ENCODE results near the gene KCNIP3.
"Not testable (repeated sequence)": the region's sequence is repeated elsewhere in the genome, so short reads cannot be mapped to it uniquely, and the experiment has no call there.

Gene KCNIP3

DNA sequence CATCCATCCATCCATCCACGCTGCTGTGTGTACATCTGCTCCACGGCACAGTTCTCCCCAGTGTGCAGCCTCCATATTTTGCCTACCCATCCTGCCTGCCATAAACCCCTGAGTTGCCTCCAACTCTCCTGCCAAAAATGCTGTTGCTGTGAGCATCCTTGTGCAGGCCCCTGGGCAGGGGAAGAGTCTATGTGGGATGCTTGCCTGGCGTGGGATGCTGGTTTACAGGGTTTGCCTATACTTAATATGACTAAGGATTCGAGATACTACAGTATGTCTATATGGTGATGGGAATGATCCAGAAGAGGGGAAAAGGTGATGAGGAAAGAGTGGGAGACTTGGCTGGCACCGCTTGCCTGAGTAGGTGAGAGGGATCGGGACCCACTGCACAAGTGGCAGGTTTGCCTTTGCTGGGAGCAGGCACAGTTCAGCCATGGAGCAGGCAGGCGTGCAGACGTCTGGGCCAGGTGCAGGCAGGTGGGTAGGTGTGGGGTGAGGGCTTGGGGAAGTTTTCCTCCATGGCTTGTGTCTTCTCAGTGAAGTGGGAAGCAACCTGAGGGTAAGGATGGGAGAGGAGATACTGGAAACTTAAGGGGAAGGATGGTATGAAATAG, 75.2 kb downstream of the KCNIP3 start:
- DNase-seq (ENCODE audit: low read depth): no peak

DNA sequence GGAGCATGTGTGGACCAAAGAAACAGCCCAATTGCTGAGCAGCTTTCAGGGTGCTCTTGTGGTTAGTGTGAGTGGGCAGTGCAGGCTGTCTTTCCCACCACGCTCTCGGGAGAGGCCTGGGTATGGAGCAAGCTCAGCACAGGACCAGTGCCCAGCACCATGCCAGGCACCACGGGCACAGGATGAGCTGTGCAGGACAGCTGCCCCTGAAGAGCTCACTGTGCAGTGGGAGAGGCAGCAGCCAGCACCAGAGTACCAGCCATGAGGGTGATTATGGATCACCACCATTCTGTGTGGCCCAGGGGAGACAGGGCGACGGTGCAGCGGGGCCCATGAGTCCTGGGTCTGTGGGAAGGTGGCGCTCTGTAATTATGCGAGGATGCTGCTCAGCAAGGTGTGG, 75.7 kb downstream of the KCNIP3 start:
- no peak for DNase-seq (ENCODE audit: low read depth)

DNA sequence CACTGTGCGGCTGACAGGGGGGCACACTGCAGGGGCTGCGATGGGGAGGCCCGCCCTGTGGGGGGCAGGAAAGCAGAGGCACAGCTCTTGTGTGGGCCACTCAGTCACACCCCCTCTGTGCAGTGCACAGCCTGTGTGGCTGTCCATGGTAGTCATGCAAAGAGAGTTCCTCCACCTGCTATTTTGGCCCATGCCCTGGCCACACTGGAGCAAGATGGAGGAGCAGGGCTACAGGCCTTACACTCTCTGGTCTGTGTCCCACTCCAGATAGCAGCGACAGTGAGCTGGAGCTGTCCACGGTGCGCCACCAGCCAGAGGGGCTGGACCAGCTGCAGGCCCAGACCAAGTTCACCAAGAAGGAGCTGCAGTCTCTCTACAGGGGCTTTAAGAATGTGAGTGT, 76.9 kb downstream of the KCNIP3 start:
- DNase-seq (ENCODE audit: low read depth): no peak

DNA sequence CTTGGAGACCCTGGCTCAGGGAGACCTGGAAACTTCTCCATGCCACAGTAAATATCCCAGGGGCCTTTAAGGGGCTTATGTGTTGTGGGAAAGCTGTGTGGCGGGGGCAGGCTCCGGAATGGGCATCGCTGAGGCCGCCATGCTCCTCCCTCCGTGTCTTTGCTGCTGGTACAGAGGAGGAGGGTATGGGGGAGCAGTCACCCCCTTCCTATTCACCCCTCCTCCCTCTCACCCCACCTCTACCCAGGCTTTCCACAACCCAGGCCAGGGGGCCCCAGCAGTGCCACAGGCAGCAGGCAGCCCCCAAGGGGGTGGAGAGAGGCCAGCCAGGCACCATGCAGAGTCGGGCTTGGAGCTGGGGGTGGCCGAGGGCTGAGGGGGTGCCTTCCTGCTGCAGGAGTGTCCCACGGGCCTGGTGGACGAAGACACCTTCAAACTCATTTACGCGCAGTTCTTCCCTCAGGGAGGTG, 77.3 kb downstream of the KCNIP3 start:
- DNase-seq (ENCODE audit: low read depth): no peak

DNA sequence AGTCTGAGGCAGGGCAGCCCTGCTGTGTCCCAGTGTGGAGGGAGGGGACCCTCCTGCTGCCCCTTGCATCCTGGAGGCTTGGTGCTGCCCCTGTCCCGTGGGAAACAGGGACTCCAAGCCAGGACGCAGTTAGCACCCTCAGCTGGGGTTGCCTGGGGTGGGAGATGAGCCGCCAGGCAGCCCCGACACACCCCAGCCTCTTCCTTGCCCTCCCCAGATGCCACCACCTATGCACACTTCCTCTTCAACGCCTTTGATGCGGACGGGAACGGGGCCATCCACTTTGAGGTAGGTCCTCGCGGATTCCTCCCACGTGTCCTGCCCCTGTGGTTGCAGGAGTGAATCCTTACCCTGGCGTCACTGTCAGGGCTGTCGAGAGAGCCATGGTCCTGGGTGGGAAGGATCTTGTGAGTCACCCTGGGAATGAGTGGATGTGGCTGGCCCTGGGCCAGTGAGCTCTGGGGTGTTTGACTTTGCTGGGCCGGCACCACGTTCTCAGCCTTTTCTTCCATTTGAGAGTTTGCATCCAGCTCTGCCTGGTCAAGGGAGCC, 77.8 kb downstream of the KCNIP3 start:
- DNase-seq (ENCODE audit: low read depth): no peak

DNA sequence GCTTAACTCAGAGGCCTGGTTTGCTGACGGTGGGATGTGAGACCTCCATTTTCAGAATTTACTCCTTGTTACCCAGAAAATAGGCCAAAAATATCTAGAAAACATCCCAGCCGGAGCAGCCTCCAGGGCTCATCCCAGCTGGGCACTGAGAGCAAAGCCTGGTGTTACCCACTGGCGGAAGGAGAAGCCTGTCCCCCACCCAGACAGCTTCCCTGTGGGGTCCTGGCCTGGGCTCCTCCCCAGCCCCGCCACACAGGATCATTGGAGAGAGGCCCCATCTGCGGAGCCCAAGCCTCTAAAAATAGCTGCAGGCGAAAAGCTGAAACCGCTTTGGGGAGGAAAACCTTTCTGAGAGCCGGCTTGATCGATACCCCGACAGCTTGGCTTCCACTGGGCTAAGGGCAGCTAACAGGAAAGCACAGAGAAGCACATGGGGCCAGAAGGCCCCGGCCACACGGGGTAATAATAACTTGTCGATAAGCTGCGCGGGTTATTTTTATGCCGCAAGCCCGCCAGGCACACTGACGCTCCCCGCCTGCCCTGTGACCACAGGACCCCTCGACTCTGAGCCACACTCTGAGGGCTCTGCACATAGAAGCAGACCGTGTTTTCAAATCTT, 78.5 kb downstream of the KCNIP3 start:
- DNase-seq (ENCODE audit: low read depth): no peak

DNA sequence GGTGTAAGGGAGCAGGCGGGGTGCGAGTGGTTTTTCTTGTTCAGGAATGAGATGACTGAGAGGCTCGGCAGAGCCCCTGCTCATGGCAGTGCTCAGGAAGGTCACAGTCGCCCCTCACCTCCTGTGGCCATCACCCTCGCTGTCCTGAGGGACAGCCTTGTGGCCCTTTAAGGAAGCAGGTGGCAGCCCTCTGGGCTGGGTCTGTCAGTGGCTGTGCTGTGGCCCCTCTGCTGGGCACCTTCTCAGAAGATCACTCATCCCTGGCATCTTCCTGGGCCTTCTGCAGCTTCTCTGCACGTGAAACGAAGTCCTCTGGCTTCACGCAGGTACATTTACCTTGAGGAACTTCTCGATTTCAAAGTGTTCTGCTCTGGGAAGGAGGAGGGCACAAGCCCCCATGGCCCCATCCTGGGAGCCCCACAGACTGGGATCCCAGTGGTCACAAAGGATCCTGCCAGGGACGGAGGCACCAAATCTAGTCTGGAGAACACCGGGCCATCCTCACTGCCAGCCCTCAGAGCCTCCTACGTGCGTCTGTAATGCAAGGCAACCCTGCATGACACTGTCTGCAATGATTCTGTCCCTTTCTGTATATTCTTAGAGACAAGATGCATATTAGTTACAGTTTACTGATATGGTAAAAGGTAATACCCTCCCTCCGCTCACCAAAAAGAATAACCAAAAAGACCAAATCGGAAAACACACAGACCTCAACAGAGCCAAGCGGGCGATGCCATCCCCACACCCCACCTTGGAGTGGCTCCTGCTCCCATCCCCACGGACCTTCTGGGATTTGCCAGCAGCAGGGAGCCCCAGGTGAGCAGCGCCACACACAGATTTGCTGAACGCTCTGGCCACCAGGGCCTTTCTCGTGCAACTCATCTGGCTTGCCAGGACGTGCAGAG, 79.4 kb downstream of the KCNIP3 start:
- DNase-seq (ENCODE audit: low read depth): no peak

DNA sequence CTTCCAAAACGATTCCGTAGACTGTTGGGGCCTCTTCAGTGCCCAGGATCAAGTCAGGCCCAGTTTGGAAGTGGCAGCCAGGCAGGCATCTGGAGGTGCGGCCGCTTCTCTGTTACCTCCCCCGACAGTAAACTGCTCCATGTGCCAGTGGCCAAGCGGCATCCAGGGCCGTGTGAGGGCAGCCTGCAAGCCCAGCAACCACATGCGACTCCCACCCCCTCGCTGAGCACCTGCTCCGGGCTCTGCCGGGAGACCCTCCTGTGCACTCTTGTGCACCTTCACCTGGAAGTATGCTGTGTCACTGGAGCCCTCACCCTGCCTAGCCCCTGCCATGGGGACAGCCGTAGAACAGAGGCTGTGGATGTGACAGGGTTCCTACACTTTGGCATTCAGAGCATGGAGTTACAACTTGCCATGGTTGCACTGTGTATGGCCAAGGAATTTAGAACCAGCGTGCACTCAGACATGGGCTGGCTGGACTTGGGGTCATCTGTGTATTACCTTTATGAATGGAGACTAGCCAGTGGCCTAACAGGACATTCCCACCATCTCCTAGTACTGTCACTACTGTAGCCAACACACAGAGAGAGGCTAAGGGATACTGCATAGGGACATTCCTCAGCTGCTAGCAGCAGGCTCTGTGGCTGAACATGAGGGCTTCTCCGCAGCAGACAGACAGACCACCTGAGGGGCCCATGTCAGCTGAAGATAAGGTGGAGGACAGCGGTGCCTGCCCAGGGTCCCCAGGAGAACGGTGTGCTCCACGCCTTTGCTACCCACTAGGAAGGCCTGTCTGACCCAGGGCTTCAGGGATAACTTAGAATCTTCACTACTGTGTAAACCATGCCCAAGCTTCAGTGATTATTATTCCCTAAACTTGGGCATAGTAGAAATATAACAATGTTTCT, 80.3 kb downstream of the KCNIP3 start:
- DNase-seq (ENCODE audit: low read depth): no peak

DNA sequence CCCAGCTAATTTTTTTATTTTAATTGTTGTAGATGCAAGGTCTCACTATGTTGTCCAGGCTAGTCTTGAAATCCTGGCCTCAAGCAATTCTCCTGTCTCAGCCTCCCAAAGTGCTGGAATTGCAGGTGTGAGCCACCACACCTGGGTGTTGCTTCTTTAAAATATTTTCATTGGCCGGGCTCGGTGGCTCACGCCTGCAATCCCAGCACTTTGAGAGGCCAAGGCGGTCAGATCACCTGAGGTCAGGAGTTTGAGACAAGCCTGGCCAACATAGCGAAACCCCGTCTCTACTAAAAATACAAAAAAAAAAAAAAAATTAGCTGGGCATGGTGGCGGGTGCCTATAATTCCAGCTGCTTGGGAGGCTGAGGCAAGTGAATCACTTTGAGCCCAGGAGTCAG, 81.1 kb downstream of the KCNIP3 start:
- DNase-seq (ENCODE audit: low read depth): not testable (repeated sequence)

DNA sequence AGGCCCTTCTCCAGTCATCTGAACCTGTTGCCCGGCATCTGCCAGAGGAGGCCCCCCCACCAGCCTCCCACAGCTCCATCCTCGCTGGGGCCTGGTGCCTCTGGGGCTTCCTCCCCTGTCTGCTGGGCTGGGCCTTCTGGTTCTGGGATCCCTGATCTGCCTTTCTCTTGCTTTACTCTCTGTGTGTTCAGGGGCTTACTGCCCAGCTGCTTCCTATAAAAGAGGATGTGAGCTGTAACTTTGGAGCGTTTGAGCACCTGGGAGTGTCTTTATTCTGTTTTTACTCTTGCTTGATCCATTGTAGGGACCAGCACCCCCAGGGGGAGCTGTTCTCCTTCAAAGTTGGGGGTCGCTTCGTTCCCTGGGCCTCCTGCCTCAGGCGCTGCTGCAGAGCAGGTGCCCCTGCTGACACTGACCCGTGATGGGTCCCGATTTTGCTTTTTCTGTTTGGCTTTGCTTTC, 82.3 kb downstream of the KCNIP3 start:
- no peak for DNase-seq (ENCODE audit: low read depth)

DNA sequence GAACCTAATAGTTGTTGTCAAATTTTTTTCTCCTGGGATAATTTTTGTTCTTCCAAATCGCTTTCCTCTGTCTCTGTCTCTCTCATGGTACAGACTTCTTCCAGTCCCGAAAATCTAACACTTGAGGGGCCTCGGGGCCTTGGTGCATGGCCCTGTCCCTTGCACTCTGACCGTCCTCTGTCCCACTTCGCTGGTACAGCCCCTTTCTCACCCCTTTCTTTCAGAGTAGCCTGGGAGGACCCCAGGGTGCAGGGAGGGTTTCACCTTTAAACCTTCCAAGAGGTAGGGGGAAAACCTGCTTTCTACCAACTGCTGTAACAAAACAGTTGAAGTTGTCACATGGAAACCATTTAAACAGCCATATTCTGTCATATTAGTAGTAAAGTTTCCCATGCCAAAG, 83.1 kb downstream of the KCNIP3 start:
- DNase-seq (ENCODE audit: low read depth): no peak

DNA sequence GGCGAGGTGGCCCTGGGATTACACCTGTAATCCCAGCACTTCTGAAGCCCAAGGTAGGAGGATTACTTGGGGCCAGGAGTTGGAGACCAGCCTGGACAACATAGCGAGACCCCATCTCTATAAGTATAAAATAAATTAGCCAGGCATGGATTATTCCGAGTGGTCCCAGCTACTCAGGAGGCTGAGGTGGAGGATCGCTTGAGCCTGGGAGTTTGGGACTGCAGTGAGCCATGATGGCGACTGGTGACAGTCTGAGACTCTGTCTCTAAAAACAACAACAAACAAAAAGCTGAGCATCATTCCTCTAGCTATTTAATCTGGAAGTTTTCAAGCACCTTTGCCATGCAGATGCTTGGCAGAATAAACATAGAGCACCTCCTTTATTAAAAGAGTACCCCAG, 83.6 kb downstream of the KCNIP3 start:
- no peak for DNase-seq (ENCODE audit: low read depth)

DNA sequence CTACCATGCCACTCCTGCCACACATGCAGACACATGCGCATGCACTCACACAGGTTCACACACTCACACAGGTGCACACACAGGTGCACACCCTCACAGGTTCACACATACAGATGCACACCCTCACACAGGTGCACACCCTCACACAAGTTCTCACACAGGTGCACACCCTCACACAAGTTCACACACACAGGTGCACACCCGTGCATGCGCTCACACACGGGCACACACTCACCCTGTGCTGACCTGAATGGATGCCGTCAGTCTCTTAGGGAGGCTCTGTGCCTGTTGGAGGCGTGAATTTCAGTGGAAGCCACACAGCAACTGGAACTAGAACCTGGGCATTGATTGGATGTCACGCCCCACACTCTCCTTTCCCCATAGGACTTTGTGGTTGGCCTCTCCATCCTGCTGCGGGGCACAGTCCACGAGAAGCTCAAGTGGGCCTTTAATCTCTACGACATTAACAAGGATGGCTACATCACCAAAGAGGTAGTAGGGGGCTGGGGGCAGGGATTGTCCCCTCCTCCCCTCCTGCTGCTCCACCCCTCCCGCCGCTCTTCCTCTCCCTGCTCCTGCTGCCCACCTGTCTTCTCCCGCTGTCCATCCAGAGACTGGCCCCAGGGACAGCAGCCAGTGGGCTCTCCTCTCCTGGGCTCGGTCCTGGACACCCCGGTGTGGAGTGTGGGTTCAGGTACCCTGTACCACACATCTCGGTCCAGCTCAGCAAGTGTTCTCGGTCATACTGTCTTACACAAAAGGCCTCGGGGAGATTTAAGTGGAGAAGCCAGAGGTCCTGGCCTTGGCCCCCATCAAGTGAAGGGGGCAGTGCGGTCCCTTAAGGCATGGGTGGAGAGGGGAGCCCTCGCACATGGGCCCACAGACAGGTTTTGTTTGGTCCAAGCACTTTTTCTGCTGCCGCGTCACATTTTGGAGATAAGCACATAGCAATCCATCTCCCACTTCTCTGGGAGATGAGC, 84.4 kb downstream of the KCNIP3 start:
- no peak for DNase-seq (ENCODE audit: low read depth)

DNA sequence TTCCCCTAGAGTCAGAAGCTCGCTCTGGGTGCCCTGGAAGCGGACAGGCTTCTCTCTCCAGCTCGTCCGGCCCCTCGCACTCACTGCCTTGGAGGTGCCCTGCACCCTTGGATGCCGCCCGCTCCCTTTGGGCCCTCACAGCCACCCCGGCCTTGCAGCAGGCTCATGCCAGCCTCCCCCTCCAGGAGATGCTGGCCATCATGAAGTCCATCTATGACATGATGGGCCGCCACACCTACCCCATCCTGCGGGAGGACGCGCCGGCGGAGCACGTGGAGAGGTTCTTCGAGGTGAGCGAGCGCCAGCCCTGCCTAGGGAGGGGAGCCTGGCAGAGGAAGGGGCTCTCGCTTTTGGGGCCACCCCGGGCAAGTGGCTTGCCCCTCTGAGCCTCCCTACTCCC, 85.0 kb downstream of the KCNIP3 start:
- no peak for DNase-seq (ENCODE audit: low read depth)

DNA sequence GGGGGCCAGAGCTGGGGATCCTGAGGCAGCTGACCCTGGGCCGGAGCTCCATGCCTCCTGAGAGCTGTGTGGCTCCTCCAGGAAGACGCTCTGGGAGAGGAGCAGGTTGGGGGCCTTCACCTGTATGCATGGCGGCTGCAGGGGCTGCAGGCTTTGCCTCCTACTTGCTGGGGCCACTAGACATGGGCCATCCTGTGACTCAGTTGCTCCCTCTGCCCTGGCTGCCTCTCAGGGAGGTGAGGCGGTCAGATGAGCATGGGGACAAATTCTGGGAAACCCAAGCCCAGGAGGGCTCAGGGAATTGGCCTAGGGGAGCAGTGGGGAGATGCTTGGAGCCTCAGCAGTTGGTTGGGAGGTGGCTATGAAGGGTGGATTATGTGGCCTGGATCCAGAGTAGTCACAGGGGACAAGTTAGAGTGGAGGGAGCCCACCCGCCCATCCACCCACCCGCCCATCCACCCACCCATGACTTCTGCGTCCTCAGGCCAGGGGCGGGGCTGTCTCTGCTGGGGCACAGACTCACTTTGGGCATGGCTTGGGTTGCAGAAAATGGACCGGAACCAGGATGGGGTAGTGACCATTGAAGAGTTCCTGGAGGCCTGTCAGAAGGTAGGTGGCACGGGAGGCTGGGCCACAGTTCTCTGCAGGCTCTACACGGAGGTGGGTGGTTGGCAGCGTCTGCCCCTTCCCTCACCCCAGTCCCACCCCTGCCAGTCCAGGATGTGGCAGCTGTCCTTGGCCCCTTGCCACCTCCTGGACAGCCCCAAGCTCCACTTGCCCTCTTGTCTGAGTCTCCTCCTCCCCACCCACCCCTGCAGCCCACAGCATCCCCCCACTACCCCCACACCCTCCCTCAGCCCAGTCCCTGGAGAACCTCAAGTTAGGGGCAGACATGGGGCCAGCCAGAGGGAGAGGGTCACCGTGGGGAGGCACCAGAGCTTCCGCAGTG, 85.8 kb downstream of the KCNIP3 start:
- no peak for DNase-seq (ENCODE audit: low read depth)

DNA sequence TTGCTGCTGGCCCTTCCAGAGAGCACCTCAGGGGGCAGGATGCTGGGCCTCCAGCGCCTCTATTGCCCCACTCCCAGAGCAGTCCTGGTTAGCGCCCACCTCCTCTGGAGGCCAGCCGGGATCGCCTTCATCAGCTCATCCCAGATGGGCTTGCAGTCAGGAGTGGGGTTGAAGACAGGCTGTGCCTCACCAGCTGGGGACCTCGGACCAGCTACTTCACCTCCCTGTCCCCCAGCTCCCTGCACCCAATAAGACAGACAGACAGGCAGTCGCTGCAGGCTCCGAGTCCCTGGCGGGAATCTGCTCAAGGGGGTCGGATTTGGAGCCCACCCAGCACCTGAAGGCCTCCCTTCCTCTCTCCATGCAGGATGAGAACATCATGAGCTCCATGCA, 86.5 kb downstream of the KCNIP3 start:
- no peak for DNase-seq (ENCODE audit: low read depth)

DNA sequence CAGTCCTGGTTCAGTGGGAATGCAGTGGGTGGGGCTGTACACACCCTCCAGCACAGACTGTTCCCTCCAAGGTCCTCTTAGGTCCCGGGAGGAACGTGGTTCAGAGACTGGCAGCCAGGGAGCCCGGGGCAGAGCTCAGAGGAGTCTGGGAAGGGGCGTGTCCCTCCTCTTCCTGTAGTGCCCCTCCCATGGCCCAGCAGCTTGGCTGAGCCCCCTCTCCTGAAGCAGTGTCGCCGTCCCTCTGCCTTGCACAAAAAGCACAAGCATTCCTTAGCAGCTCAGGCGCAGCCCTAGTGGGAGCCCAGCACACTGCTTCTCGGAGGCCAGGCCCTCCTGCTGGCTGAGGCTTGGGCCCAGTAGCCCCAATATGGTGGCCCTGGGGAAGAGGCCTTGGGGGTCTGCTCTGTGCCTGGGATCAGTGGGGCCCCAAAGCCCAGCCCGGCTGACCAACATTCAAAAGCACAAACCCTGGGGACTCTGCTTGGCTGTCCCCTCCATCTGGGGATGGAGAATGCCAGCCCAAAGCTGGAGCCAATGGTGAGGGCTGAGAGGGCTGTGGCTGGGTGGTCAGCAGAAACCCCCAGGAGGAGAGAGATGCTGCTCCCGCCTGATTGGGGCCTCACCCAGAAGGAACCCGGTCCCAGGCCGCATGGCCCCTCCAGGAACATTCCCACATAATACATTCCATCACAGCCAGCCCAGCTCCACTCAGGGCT, 87.9 kb downstream of the KCNIP3 start:
- no peak for DNase-seq (ENCODE audit: low read depth)

DNA sequence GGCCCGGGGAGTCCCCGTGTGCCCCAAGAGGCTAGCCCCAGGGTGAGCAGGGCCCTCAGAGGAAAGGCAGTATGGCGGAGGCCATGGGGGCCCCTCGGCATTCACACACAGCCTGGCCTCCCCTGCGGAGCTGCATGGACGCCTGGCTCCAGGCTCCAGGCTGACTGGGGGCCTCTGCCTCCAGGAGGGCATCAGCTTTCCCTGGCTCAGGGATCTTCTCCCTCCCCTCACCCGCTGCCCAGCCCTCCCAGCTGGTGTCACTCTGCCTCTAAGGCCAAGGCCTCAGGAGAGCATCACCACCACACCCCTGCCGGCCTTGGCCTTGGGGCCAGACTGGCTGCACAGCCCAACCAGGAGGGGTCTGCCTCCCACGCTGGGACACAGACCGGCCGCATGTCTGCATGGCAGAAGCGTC, 88.4 kb downstream of the KCNIP3 start:
- no peak for DNase-seq (ENCODE audit: low read depth)

DNA sequence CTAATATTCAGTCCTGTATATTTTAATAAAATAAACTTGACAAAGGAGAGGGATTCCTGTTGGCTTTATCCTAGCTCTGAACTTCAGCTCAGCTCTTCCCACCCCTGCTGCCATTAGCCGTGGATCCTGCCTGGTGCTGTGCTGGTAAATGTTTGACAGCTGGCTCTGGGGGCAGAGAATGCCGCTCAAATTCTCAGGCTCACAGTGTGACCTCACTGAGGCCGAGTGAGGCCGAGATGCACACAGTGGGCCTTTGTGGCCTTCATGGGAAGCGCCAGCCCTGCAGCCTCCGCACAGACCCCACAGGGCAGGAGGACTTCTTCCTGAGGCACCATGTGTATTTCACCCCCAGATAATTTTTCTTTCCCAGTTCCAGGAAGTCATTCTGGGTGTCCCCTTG, 88.9 kb downstream of the KCNIP3 start:
- no peak for DNase-seq (ENCODE audit: low read depth)

Measured in stimulated activated CD8-positive, alpha-beta memory T cell treated with anti-CD3 and anti-CD28 coated beads, Interleukin-15, amount 100 ng/mL, for 24 hours (primary cell).